Rectal smooth muscle tissue (tissue), 1 donor: ENCODE results near the gene BMF.
A peak's percentile ranks its signal among the peaks of the same experiment; 100 is the strongest.
"Not testable (repeated sequence)": the region's sequence is repeated elsewhere in the genome, so short reads cannot be mapped to it uniquely, and the experiment has no call there.

ENCODE experiments used
- H3K27ac ChIP-seq: one replicate; pipeline ENCODE4 v1.7.0; 2013; ENCODE audit warnings: low read depth, low read length, inconsistent platforms
- H3K27me3 ChIP-seq: one replicate; pipeline ENCODE4 v1.7.0; 2013; ENCODE audit warnings: low read length; ENCODE audit not compliant: control insufficient read depth, insufficient read depth
- H3K36me3 ChIP-seq: one replicate; pipeline ENCODE4 v1.7.0; 2013; ENCODE audit warnings: low read length; ENCODE audit not compliant: control insufficient read depth, insufficient read depth
- H3K4me1 ChIP-seq: one replicate; pipeline ENCODE4 v1.7.0; 2013; ENCODE audit warnings: low read length; ENCODE audit not compliant: control insufficient read depth, insufficient read depth
- H3K4me3 ChIP-seq: one replicate; pipeline ENCODE4 v1.7.0; 2013; ENCODE audit warnings: low read length
- H3K9ac ChIP-seq: one replicate; pipeline ENCODE4 v1.7.0; 2013; ENCODE audit warnings: low read length

Gene BMF

GRCh38 chr15:40123863-40124262 is 15.2 kb upstream of the BMF start:
- H3K36me3 ChIP-seq, H3K4me3 ChIP-seq, H3K9ac ChIP-seq, H3K27me3 ChIP-seq, H3K27ac ChIP-seq, H3K4me1 ChIP-seq: not testable (repeated sequence)

- H3K4me3 ChIP-seq, H3K4me1 ChIP-seq, H3K36me3 ChIP-seq, H3K27ac ChIP-seq, H3K9ac ChIP-seq, H3K27me3 ChIP-seq: not testable (repeated sequence)
Observed at GRCh38 chr15:40122989-40123388, 14.3 kb upstream of the BMF start.

- Histone ChIP-seq H3K27me3 (no peaks in the 10 kb centered on the region), H3K9ac (no peak overlapping the region), H3K4me1 (no peaks in the 10 kb centered on the region), H3K27ac (no peak overlapping the region), H3K4me3 (no peak overlapping the region), H3K36me3 (no peaks in the 10 kb centered on the region)
Observed at GRCh38 chr15:40121911-40122638, 13.4 kb upstream of the BMF start.

GRCh38 chr15:40118473-40118872 is 9.8 kb upstream of the BMF start:
- H3K27ac ChIP-seq = no peak overlapping the region
- H3K9ac ChIP-seq = no peak overlapping the region
- H3K36me3 ChIP-seq = no peaks in the 10 kb centered on the region
- no peak overlapping the region for H3K4me3 ChIP-seq
- no peaks in the 10 kb centered on the region for H3K27me3 ChIP-seq
- H3K4me1 ChIP-seq = no peaks in the 10 kb centered on the region

- Histone ChIP-seq H3K4me1 (no peaks in the 10 kb centered on the region), H3K27me3 (no peaks in the 10 kb centered on the region), H3K4me3 (no peak overlapping the region), H3K27ac (no peak overlapping the region), H3K36me3 (no peaks in the 10 kb centered on the region), H3K9ac (no peak overlapping the region)
Observed at GRCh38 chr15:40115670-40116093, 7.0 kb upstream of the BMF start.

GRCh38 chr15:40115106-40115505 is 6.4 kb upstream of the BMF start:
- not testable (repeated sequence) for H3K4me1 ChIP-seq, H3K9ac ChIP-seq, H3K27ac ChIP-seq, H3K4me3 ChIP-seq, H3K36me3 ChIP-seq, H3K27me3 ChIP-seq

- H3K4me3 ChIP-seq = no peak overlapping the region
- H3K27ac ChIP-seq = no peak overlapping the region
- no peaks in the 10 kb centered on the region for H3K36me3 ChIP-seq
- H3K27me3 ChIP-seq = no peaks in the 10 kb centered on the region
- no peak overlapping the region for H3K9ac ChIP-seq
- no peaks in the 10 kb centered on the region for H3K4me1 ChIP-seq
Observed at GRCh38 chr15:40114218-40114617, 5.5 kb upstream of the BMF start.

GRCh38 chr15:40112789-40113188 is 4.1 kb upstream of the BMF start:
- H3K27ac ChIP-seq = no peak overlapping the region
- H3K36me3 ChIP-seq = no peaks in the 10 kb centered on the region
- no peak overlapping the region for H3K4me3 ChIP-seq
- no peak overlapping the region for H3K9ac ChIP-seq
- H3K4me1 ChIP-seq = peaks cover 2% of the 10 kb centered on the region
- H3K27me3 ChIP-seq = no peaks in the 10 kb centered on the region

GRCh38 chr15:40111888-40112287 is 3.2 kb upstream of the BMF start:
- Histone ChIP-seq H3K27me3 (no peaks in the 10 kb centered on the region), H3K36me3 (no peaks in the 10 kb centered on the region), H3K27ac (no peak overlapping the region), H3K4me1 (peaks cover 10% of the 10 kb centered on the region), H3K9ac (no peak overlapping the region), H3K4me3 (no peak overlapping the region)

GRCh38 chr15:40110866-40111550 is 2.3 kb upstream of the BMF start:
- H3K27ac ChIP-seq = no peak overlapping the region
- H3K9ac ChIP-seq = no peak overlapping the region
- H3K27me3 ChIP-seq = no peaks in the 10 kb centered on the region
- peaks cover 17% of the 10 kb centered on the region for H3K4me1 ChIP-seq
- H3K36me3 ChIP-seq = no peaks in the 10 kb centered on the region
- no peak overlapping the region for H3K4me3 ChIP-seq

- no peaks in the 10 kb centered on the region for H3K36me3 ChIP-seq
- H3K27me3 ChIP-seq = no peaks in the 10 kb centered on the region
- peak overlapping the region; percentile 89 for H3K4me3 ChIP-seq
- peak overlapping the region; percentile 79 for H3K27ac ChIP-seq
- peak overlapping the region; percentile 61 for H3K9ac ChIP-seq
- peaks cover 42% of the 10 kb centered on the region for H3K4me1 ChIP-seq
Observed at GRCh38 chr15:40108061-40108854, 421 bp downstream of the BMF start.

- Histone ChIP-seq H3K27me3 (no peaks in the 10 kb centered on the region), H3K4me3 (peak overlapping the region; percentile 39), H3K9ac (peak overlapping the region; percentile 32), H3K27ac (peak overlapping the region; percentile 88), H3K36me3 (no peaks in the 10 kb centered on the region), H3K4me1 (peaks cover 53% of the 10 kb centered on the region)
Observed at GRCh38 chr15:40106203-40107161, 2.2 kb downstream of the BMF start.
